HEK293 (cell line): ENCODE measurements around the gene CCDC92B.

ENCODE experiments used
- BCL6B ChIP-seq: fragments of 450-650 bp; formaldehyde crosslinking; IDR thresholded peaks from 2 replicates; pipeline ENCODE4 v1.5.1; 2017; ENCODE audit warnings: missing biosample characterization, missing genetic modification characterization
- CTCF ChIP-seq: fragments of 450-650 bp; formaldehyde crosslinking; IDR thresholded peaks from 2 replicates; pipeline ENCODE4 v1.5.1; 2016; ENCODE audit warnings: missing biosample characterization, missing genetic modification characterization
- ZNF138 ChIP-seq: fragments of 450-650 bp; formaldehyde crosslinking; IDR thresholded peaks from 2 replicates; pipeline ENCODE4 v1.5.1; 2016; ENCODE audit warnings: missing biosample characterization, missing genetic modification characterization, borderline replicate concordance
- ZNF24 ChIP-seq: fragments of 450-650 bp; formaldehyde crosslinking; IDR thresholded peaks from 2 replicates; pipeline ENCODE4 v1.5.1; 2016; ENCODE audit warnings: missing biosample characterization, missing genetic modification characterization
- ZSCAN23 ChIP-seq: fragments of 450-650 bp; formaldehyde crosslinking; IDR thresholded peaks from 2 replicates; pipeline ENCODE4 v1.5.1; 2016; ENCODE audit warnings: missing biosample characterization, missing genetic modification characterization

GRCh38 chr17:2751491-2751890, 2.0 kb upstream of the CCDC92B start:
- TF ChIP-seq ZNF138 (no peak), BCL6B (no peak), CTCF (tag by site-specific recombination) (no peak), ZNF24 (no peak), ZSCAN23 (no peak)
